Suprapubic skin (tissue), 4 donors: ENCODE results near the gene ROBO1. TPM values are rescaled to one million over a fixed set of nuclear protein-coding genes. Genes with fewer than 3 reads are reported as not detected.
"Not testable (repeated sequence)": the region's sequence is repeated elsewhere in the genome, so short reads cannot be mapped to it uniquely, and the experiment has no call there.

Experiments
- DNase-seq, 2 donors: peaks; one replicate each; pipeline ENCODE4 v3.0.0-alpha.2; 2019; ENCODE audit warnings: low spot score in 2 of 2
- H3K27ac ChIP-seq: fragments of 200-600 bp; sonication (generic); one replicate; pipeline ENCODE4 v1.5.1; 2019
- H3K27me3 ChIP-seq: fragments of 200-600 bp; sonication (generic); one replicate; pipeline ENCODE4 v1.5.1; 2019
- H3K36me3 ChIP-seq: fragments of 200-600 bp; sonication (generic); one replicate; pipeline ENCODE4 v1.5.1; 2019
- H3K4me1 ChIP-seq: fragments of 200-600 bp; sonication (generic); one replicate; pipeline ENCODE4 v1.5.1; 2019
- H3K4me3 ChIP-seq: fragments of 200-600 bp; sonication (generic); one replicate; pipeline ENCODE4 v1.5.1; 2019; ENCODE audit warnings: mild to moderate bottlenecking
- H3K9me3 ChIP-seq: fragments of 200-600 bp; sonication (generic); one replicate; pipeline ENCODE4 v1.5.1; 2019
- EP300 ChIP-seq: sonication (generic); formaldehyde crosslinking; IDR thresholded peaks from one replicate; pipeline ENCODE4 v1.6.1; 2017; ENCODE audit warnings: antibody characterized with exemption
- POLR2A ChIP-seq, 2 donors: fragments of 450-650 bp; IDR thresholded peaks; one replicate each; pipeline ENCODE4 v1.6.1; 2017; ENCODE audit warnings: antibody characterized with exemption in 2 of 2, mild to moderate bottlenecking in 2 of 2, moderate library complexity in 2 of 2
- POLR2AphosphoS5 ChIP-seq, 3 donors: sonication (generic); formaldehyde crosslinking; IDR thresholded peaks; one replicate each; pipeline ENCODE4 v1.6.1; 2017; ENCODE audit warnings: antibody characterized with exemption in 3 of 3
- WGBS: methylation state at CpG from one replicate; pipeline ENCODE4 v1.1.5; 2018; 5-methylcytosine and 5-hydroxymethylcytosine counted together
- total RNA-seq, 4 donors: library from RNA; depleted of rRNA; stranded (reverse); fragments of >200 nt; gene quantifications; one replicate each; pipeline ENCODE4 v1.1.0, GENCODE V29; 2016
- TF ChIP-seq, protein P1 (sequence below), 2 donors: fragments of 200-600 bp in 1 of 2; fragments of 450-650 bp in 1 of 2; sonication (generic) in 1 of 2; IDR thresholded peaks; one replicate each; pipeline ENCODE4 v1.5.1; 2016 to 2019; ENCODE audit warnings: antibody characterized with exemption in 2 of 2, mild to moderate bottlenecking in 1 of 2, moderate library complexity in 1 of 2

Gene ROBO1
- total RNA-seq, 4 donors from 2014 or later: 67.7 to 80.3 (median 71.3) TPM

DNA sequence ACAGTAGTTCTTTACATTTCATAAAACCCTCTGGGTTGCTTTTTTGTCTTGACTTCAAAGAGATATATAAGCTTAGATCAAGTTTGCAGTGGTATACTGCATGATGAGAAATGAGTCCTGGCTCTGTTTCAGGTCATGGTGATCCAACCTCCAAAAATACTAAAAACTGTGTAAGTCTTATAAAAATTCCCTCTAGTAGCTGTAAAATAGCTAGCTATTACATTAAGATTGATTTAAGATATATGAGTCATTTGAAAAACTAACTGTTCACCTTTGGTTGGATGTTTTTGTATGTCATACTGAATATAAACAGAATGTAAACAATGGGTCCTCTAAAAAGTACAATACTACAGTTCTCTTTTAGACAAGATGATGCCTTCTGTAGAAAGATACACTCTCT is 879.2 kb downstream of the ROBO1 start:
- no peaks in the 10 kb centered on the region for H3K9me3 ChIP-seq
- peaks cover 17% of the 10 kb centered on the region for H3K4me1 ChIP-seq
- DNase-seq: no peak
- TF ChIP-seq POLR2A (IDR thresholded peaks at IDR 0.05) (no peak), POLR2AphosphoS5 (IDR thresholded peaks at IDR 0.05) (no peak), EP300 (no peak)
- TF ChIP-seq, protein P1, sequence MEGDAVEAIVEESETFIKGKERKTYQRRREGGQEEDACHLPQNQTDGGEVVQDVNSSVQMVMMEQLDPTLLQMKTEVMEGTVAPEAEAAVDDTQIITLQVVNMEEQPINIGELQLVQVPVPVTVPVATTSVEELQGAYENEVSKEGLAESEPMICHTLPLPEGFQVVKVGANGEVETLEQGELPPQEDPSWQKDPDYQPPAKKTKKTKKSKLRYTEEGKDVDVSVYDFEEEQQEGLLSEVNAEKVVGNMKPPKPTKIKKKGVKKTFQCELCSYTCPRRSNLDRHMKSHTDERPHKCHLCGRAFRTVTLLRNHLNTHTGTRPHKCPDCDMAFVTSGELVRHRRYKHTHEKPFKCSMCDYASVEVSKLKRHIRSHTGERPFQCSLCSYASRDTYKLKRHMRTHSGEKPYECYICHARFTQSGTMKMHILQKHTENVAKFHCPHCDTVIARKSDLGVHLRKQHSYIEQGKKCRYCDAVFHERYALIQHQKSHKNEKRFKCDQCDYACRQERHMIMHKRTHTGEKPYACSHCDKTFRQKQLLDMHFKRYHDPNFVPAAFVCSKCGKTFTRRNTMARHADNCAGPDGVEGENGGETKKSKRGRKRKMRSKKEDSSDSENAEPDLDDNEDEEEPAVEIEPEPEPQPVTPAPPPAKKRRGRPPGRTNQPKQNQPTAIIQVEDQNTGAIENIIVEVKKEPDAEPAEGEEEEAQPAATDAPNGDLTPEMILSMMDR (IDR thresholded peaks at IDR 0.05): no peak
- peak overlapping the region; percentile 34 for H3K27ac ChIP-seq
- H3K36me3 ChIP-seq: no peaks in the 10 kb centered on the region
- H3K27me3 ChIP-seq: no peaks in the 10 kb centered on the region
- no peak overlapping the region for H3K4me3 ChIP-seq

DNA sequence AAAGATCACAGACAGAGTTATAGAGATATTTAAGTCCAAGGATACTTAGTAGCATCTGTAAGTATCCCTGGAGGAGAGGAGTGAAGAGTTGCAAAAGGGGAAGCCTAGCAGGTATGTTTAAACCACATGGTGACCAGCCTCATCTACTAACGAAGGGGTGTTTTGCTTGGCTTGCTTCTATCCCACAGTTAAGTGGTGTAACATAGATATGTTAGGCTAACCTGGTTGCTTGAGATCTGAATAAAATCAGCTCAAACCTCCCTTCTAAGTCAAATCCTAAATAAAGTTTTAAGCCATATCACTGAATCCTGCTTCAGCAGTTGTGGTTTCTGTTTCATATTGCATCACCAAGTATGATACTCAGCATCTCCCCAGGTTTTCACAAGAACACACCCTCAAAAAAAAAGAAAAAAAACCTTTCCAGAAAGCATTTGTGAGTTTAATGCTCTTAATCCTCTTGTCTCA is 880.2 kb downstream of the ROBO1 start:
- Histone ChIP-seq H3K27ac (no peak overlapping the region), H3K9me3 (no peaks in the 10 kb centered on the region), H3K4me1 (peaks cover 17% of the 10 kb centered on the region), H3K27me3 (no peaks in the 10 kb centered on the region), H3K4me3 (no peak overlapping the region), H3K36me3 (no peaks in the 10 kb centered on the region)
- no peak for TF ChIP-seq POLR2AphosphoS5 (IDR thresholded peaks at IDR 0.05)
- TF ChIP-seq, protein P1 (IDR thresholded peaks at IDR 0.05): no peak
- no peak for TF ChIP-seq POLR2A (IDR thresholded peaks at IDR 0.05)
- no peak for TF ChIP-seq EP300
- DNase-seq: no peak
- 52% methylated on average over 1 of the region's 1 CpG for WGBS

DNA sequence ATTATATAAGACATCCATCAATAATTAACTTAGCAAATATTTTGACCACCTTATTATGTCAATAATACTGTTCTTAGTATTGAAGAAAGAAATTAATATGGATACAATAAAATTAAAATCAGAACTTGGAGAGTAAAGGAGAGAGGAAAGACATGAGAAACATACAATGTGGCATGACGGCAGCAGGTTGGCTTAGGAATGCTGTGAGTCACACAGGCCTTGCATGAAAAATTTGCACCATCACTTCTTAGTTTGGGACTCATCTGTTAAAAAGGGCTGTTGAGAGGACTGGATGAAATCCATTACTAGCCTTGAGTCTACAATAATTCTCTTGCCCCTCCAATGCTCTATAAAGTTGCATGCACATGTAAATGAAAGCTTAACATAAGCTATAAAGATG is 880.8 kb downstream of the ROBO1 start:
- TF ChIP-seq POLR2A (IDR thresholded peaks at IDR 0.05) (no peak), POLR2AphosphoS5 (IDR thresholded peaks at IDR 0.05) (no peak)
- peaks cover 17% of the 10 kb centered on the region for H3K4me1 ChIP-seq
- WGBS: 49% methylated on average over 1 of the region's 1 CpG
- no peak overlapping the region for H3K4me3 ChIP-seq
- H3K36me3 ChIP-seq: no peaks in the 10 kb centered on the region
- H3K27me3 ChIP-seq: no peaks in the 10 kb centered on the region
- no peak overlapping the region for H3K27ac ChIP-seq
- DNase-seq: no peak
- no peaks in the 10 kb centered on the region for H3K9me3 ChIP-seq

DNA sequence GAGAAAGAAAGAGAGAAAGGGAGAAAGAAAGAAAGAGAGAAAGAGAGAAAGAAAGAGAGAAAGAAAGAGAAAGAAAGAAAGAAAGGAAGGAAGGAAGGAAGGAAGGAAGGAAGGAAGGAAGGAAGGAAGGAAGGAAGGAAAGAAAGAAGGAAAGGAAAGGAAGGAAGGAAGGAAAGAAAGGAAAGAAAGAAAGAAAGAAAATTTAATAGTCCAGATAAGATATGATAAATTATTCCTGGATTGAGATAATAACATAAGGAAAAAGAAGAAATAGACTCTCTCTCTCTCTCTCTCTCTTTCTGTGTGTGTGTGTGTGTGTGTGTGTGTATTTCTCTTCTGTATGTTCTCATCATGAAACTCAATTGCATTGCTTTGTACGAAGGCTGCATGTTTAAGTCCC is 883.2 kb downstream of the ROBO1 start:
- not testable (repeated sequence) for DNase-seq, H3K27ac ChIP-seq, H3K36me3 ChIP-seq, H3K27me3 ChIP-seq, H3K4me3 ChIP-seq, H3K9me3 ChIP-seq
- WGBS: 93% methylated on average over 1 of the region's 1 CpG
- peaks cover 20% of the 10 kb centered on the region for H3K4me1 ChIP-seq

DNA sequence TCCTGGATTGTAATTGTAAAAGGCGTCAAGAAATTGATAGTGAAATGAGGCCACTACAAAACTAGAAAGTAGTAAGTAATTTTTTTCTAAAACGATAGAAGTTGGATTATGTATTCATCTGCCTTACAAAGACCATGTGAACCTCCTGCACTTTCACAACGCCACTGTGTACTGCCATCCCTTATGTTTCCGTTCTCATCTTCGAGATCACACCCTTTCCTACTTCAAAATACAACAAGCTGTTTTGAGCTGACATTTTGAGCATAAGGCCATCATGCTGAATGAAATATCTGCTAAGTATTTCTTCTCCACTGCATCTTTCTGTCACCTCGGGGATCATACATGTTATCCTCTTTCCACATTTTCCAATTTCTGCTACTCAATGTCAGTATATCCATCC is 885.5 kb downstream of the ROBO1 start:
- TF ChIP-seq POLR2AphosphoS5 (IDR thresholded peaks at IDR 0.05): no peak
- no peak for TF ChIP-seq POLR2A (IDR thresholded peaks at IDR 0.05)
- TF ChIP-seq, protein P1 (IDR thresholded peaks at IDR 0.05): no peak
- no peak for TF ChIP-seq EP300
- Histone ChIP-seq H3K27me3 (no peaks in the 10 kb centered on the region), H3K4me3 (no peak overlapping the region), H3K27ac (no peak overlapping the region), H3K4me1 (peaks cover 8% of the 10 kb centered on the region), H3K9me3 (no peaks in the 10 kb centered on the region), H3K36me3 (no peaks in the 10 kb centered on the region)
- 95% methylated on average over 6 of the region's 6 CpGs for WGBS
- no peak for DNase-seq

DNA sequence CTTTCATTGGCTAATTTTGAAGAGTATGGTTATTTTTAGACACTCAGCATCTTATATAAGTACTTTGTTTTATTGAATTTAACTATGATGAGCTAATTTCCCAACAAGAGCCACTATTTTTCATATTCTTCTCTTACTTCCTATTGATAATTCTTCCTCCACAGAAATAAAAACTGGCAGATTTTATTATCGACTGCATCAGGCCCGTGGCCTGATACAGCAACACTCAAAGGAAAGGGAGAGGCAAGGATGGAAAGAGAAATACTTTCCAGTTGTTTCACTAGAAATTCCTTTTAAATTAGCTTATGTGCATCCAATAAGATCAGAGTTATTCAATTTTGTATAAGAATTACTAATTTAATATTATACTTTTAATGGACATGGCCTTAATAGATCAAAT is 886.3 kb downstream of the ROBO1 start:
- H3K9me3 ChIP-seq: no peaks in the 10 kb centered on the region
- H3K4me3 ChIP-seq: no peak overlapping the region
- H3K27ac ChIP-seq: peak overlapping the region; percentile 33
- no peaks in the 10 kb centered on the region for H3K36me3 ChIP-seq
- 66% methylated on average over 2 of the region's 2 CpGs for whole genome bisulfite sequencing
- peaks cover 5% of the 10 kb centered on the region for H3K4me1 ChIP-seq
- TF ChIP-seq POLR2A (IDR thresholded peaks at IDR 0.05) (no peak), EP300 (no peak), POLR2AphosphoS5 (IDR thresholded peaks at IDR 0.05) (no peak)
- TF ChIP-seq, protein P1 (IDR thresholded peaks at IDR 0.05): no peak
- no peak for DNase-seq
- H3K27me3 ChIP-seq: no peaks in the 10 kb centered on the region
